HG02981 (cell line): ENCODE results near the gene OSBPL2.
A peak's percentile ranks its signal among the peaks of the same experiment; 100 is the strongest.

Source experiments
- ATAC-seq: cut with Tn5 transposase; IDR thresholded peaks from one replicate; pipeline ENCODE4 v1.9.1; 2021; ENCODE audit warnings: mild to moderate bottlenecking, moderate library complexity; ENCODE audit not compliant: unreplicated experiment

Gene OSBPL2

GRCh38 chr20:62332989-62333819 lies 94.9 kb downstream of the OSBPL2 start:
- no peak for ATAC-seq

- no peak for ATAC-seq
These were observed 95.7 kb downstream of the OSBPL2 start for GRCh38 chr20:62333820-62334595.

- no peak for ATAC-seq
These were observed 96.6 kb downstream of the OSBPL2 start for GRCh38 chr20:62334881-62335280.

- no peak for ATAC-seq
These were observed 97.2 kb downstream of the OSBPL2 start for GRCh38 chr20:62335532-62335931.

DNA sequence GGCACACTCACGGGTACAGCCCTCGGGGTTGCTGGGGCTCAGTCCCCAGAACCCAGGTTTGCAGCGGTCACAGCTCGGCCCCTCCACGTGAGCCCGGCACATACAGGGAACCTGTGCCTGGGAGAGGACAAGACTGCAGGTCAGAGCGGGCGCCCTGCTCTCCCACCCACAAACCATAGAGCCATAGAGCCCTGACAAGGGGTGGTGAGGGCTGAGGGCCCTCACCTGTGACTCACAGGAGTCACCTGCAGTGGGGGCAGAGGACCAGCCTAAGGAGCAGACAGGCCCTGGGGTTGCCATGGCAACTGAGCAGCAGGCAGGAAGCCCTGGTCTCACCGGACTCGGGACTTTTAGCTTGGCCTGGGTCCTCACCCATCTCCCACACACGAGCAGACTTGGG lies 98.0 kb downstream of the OSBPL2 start:
- no peak for ATAC-seq

- no peak for ATAC-seq
These were observed 98.6 kb downstream of the OSBPL2 start for GRCh38 chr20:62336775-62337557.

DNA sequence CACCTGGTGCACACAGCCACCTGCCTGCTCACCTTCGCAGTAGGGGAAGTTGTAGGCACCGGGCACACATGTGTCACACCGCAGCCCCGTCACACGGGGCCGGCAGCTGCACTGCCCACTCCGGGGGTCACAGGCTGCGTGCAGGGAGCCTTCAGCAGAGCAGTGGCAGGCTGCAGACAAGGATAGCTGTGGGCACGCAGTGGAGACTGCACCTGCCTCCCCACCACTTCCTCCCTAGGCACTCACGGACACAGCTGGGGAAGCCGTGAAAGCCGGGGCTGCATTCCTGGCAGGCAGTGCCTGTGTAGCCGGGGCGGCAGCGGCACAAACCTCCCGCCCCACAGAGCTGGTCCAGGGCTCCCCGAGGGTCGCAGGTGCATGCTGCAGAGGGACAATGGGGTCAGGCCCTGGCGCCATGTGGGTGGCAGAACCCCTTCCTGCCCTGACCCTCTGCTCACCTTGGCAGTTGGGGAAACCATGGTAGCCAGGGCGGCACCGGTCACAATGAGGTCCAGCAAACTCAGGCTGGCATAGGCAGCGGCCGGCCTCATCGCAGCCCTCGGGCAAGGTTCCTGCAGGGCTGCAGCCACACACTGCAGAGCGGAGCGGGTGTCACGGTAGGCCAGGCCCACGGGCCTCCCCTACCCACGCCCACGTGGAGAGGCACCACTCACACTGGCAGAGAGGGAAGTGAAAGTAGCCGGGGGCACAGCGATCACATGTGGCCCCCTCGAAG lies 99.4 kb downstream of the OSBPL2 start:
- no peak for ATAC-seq

DNA sequence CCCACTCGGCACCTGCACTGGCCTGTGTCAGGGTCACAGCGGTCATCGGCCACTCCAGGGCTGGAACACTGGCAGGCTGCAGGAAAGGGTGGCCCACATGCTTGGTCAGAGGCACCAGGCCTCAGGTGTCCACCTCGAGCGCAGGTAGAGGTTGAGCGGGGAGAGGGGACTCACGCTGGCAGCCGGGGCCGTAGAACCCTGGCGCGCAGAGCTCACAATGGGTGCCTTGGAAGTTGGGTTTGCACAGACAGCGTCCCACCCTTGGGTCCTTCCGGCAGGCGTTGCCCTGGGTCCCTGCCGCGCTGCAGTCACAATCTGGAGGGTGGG lies 99.9 kb downstream of the OSBPL2 start:
- no peak for ATAC-seq

- peak; percentile 49 for ATAC-seq
These were observed 101.3 kb downstream of the OSBPL2 start for GRCh38 chr20:62339647-62340062.

DNA sequence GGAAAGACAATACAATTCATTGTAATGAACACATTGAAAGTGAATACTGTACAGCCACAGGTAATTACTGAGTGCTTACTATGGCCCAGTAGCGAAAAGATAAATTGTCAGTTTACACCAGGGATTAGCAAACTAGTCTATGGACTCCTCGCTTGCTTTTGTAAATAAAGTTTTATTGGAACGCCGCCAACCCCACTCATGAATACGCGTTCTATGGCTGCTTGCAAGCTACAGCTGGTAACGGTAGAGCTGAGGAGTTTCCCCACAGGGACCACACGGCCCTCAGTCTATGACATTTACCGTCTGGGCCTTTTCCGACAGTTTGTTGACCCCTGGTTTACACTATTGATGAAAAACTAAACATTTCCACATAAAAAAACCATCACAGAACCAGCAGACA lies 104.6 kb downstream of the OSBPL2 start:
- no peak for ATAC-seq

- ATAC-seq: no peak
These were observed 105.8 kb downstream of the OSBPL2 start for GRCh38 chr20:62344092-62344491.

DNA sequence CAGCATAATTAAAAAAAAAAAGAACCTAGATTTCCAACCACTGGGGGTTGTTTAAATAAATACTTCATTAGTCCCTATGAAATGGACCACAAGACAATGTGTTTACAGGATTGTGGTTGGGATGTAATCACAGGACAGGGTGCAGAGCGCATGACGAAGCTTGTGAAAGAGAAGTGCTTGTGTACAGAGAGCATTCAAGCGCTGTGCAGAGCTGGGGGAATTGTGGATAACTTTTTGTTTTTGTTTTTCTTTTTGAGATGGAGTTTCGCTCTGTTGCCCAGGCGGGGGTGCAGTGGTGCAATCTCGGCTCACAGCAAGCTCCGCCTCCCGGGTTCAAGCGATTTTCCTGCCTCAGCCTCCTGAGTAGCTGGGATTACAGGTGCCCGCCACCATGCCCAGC lies 106.5 kb downstream of the OSBPL2 start:
- ATAC-seq: no peak
